Spinal cord (tissue), 10 donors: ENCODE results near the gene MIF4GD. TPM values are rescaled to one million over a fixed set of nuclear protein-coding genes. Genes with fewer than 3 reads are reported as not detected.
"Not testable (repeated sequence)": the region's sequence is repeated elsewhere in the genome, so short reads cannot be mapped to it uniquely, and the experiment has no call there.

Source experiments
- DNase-seq, 6 donors: peaks; one replicate each; pipeline versions ENCODE4 v3.0.0 to v3.0.0-alpha.2; 2013 to 2015; ENCODE audit warnings: low spot score in 6 of 6, low read depth in 4 of 6
- H3K27ac ChIP-seq: one replicate; pipeline ENCODE4 v1.5.1; 2013; ENCODE audit warnings: low read depth, low read length, control low read depth
- H3K27me3 ChIP-seq: one replicate; pipeline ENCODE4 v1.6.1; 2013; ENCODE audit warnings: low read length; ENCODE audit not compliant: control insufficient read depth, insufficient read depth
- H3K36me3 ChIP-seq: one replicate; pipeline ENCODE4 v1.6.1; 2013; ENCODE audit warnings: low read length; ENCODE audit not compliant: control insufficient read depth, insufficient read depth
- H3K4me1 ChIP-seq: one replicate; pipeline ENCODE4 v1.6.1; 2013; ENCODE audit warnings: low read length; ENCODE audit not compliant: control insufficient read depth, insufficient read depth
- H3K4me3 ChIP-seq: one replicate; pipeline ENCODE4 v1.5.1; 2013; ENCODE audit warnings: low read depth, low read length, control low read depth
- H3K9me3 ChIP-seq: one replicate; pipeline ENCODE4 v1.6.1; 2013; ENCODE audit warnings: low read length; ENCODE audit not compliant: control insufficient read depth, insufficient read depth
- WGBS: methylation state at CpG from one replicate; pipeline ENCODE4 v1.1.5; 2013; ENCODE audit warnings: missing lambda C conversion rate; ENCODE audit not compliant: insufficient coverage; 5-methylcytosine and 5-hydroxymethylcytosine counted together
- polyA plus RNA-seq, 2 donors: library from polyadenylated mRNA; unstranded; fragments of 120-200 nt; gene quantifications; one replicate each; pipeline ENCODE4 v1.2.1, GENCODE V29; 2013; ENCODE audit not compliant: insufficient read length in 2 of 2
- total RNA-seq, 2 donors: library from RNA; depleted of rRNA in 1 of 2; stranded (reverse); fragments of 120-200 nt in 1 of 2; fragments of >200 nt in 1 of 2; gene quantifications; one replicate each; pipeline versions ENCODE4 v1.2.3 to v1.2.4, GENCODE V29; 2013 to 2014
- donor health status: healthy.

MIF4GD gene
- total and polyA plus RNA-seq, 4 donors = 11.0 to 31.1 (median 26.0) TPM

DNA sequence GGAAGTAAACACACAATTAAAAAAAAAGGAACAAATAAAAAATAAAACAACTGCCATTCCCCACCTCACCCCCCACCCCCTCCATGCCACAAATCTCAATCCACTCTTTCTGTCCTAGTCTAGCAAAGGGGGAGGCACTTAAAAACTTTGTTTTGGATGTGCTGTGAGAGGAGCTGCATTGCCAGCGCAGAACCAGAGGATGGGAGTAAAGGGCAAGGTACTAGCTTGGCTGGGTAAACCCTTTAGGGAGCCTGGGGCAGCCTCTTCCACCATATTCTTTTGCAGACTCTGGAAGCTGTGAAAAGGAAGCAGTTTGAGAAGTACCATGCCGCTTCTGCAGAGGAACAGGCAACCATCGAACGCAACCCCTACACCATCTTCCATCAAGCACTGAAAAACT, 8.0 kb downstream of the MIF4GD start:
- Histone ChIP-seq H3K27ac (no peak overlapping the region), H3K27me3 (no peaks in the 10 kb centered on the region), H3K36me3 (peaks cover 37% of the 10 kb centered on the region), H3K4me1 (peaks cover 38% of the 10 kb centered on the region), H3K9me3 (no peaks in the 10 kb centered on the region), H3K4me3 (no peak overlapping the region)
- no CpG with 5 or more reads among the region's 4 CpGs for WGBS
- DNase-seq = no peak

DNA sequence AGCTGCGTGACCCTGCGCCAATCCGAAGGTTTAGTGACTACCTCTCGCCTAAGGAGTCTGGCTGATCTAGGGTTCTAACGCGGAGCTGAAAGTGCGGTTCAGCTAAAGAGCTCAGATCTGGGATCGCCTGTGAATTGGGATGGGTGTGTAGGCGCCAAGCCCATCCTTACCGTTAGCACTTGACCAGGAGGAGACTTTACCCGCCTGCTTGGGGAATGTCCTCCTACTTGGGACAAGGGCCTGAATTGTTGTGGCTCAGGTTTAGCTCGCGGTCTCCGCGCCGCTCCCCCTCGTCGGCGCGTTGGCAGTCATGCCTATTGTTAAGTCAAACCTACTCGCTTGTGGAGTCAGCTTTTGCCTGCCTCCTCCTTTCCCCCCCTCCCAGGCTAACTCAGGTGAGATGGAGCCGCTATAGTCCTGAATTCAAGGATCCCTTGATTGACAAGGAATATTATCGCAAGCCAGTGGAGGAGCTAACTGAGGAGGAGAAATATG, 8.9 kb downstream of the MIF4GD start:
- no peaks in the 10 kb centered on the region for H3K27me3 ChIP-seq
- no peak for DNase-seq
- peaks cover 29% of the 10 kb centered on the region for H3K4me1 ChIP-seq
- peak overlapping the region; percentile 99 for H3K27ac ChIP-seq
- peak overlapping the region; percentile 99 for H3K4me3 ChIP-seq
- no peaks in the 10 kb centered on the region for H3K9me3 ChIP-seq
- peaks cover 29% of the 10 kb centered on the region for H3K36me3 ChIP-seq
- WGBS = under 1% methylated on average over 21 of the region's 23 CpGs

DNA sequence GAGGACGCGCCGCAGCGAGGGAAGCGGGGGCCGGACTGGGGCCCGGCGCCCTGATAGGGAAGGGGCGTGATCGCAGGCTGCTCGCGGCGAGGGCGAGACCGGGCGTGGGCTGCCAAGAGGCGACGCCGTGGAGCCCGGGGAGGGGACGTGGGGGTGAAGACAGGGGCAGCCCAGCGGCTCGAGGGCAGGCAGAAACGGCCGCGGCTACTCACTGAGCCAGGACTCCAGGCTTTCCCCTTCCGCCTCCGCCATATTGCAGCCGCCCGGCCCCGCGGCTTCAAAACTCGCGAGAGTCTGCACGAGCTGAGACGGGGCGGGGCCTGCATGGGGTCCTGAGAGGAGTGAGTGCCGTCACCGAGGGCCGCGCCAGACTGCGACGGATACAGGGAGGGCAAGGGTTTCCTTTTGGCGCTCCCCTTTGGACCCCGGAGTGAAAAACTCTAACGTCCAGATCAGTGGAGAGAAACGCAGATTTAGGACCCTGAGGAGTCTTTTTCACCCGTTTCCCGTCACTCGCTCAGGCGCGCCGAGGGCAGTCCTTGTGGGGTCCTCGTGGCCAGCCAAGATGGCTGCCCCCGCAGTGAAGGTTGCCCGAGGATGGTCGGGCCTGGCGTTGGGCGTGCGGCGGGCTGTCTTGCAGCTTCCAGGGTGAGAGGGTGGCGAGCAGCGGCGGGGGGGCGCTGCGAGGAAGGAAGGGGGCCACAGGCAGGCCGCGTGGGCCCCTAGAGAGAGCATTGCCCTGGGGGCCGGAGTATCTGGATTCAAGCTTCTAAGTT, 9.5 kb downstream of the MIF4GD start, which contains the start of the genes GGA3 and MRPS7:
GGA3 (minus strand) TSS at position 271 of the 776 bp plus-strand sequence; CDS start at position 252, 19 bp downstream.
MRPS7 (plus strand) TSS at position 544 of the 776 bp plus-strand sequence; CDS start at position 566, 22 bp downstream.
- peaks cover 22% of the 10 kb centered on the region for H3K4me1 ChIP-seq
- peak; percentile 91 to 99 (median 94) for DNase-seq
- under 1% methylated on average over 69 of the region's 69 CpGs for WGBS
- peak within 1 kb of the TSS; percentile 99 for H3K4me3 ChIP-seq
- peaks cover 23% of the 10 kb centered on the region for H3K36me3 ChIP-seq
- H3K27ac ChIP-seq = peak within 1 kb of the TSS; percentile 99
- no peaks in the 10 kb centered on the region for H3K9me3 ChIP-seq
- no peaks in the 10 kb centered on the region for H3K27me3 ChIP-seq

DNA sequence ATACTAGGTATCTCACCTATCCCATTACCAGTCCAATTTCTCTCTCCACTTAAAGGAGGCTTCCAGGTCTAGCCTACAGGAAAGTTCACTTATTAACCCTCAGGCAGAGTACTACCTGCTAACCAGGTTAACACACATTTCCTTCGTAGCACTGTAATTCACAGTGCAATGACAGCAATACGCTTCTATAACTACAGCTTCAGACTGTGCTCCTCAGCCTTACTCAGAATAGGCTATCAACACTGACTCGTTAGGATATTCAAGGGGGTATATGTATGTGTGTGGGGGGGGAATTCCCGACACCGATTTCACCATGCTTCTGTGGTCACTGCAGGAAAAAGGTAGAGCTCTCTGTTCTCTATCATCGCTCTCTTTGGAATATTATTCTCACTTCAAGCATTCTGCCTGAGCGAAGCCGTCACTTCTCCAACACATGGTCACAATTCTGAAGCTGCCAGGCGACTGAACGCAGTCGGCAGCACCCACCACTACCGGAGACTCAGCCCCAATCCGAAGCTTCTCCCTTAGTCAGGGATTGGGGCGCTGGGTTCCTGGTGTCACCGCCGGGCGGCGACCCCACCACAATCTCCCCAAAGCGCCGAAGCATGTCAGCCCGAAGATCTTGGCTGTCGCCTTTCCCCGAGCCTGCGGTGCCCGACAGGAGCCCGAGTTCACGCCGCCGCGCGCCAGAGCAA, 10.2 kb downstream of the MIF4GD start:
- under 1% methylated on average over 26 of the region's 31 CpGs for WGBS
- Histone ChIP-seq H3K36me3 (peaks cover 15% of the 10 kb centered on the region), H3K4me1 (peaks cover 17% of the 10 kb centered on the region), H3K9me3 (no peaks in the 10 kb centered on the region), H3K4me3 (peak overlapping the region; percentile 99), H3K27ac (peak overlapping the region; percentile 99), H3K27me3 (no peaks in the 10 kb centered on the region)
- DNase-seq = no peak

DNA sequence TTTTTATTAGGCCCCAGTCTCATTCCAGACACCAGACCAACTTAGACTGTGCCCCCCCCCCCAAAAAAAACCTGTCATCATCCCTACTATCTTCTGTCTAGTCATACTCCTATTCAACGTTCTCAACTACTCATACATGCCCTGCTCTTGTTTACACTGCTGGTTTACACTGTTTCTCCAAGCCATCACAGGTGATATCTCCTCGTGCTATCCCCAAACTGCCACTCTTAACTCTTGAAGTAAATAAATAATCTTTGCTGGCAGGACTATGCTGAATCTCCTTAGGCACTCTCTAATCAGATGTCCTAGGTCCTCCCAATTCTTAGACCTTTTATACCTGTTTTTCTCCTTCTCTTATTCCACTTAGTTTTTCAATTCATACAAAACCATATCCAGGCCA, 13.8 kb downstream of the MIF4GD start:
- H3K27me3 ChIP-seq, H3K36me3 ChIP-seq, H3K4me1 ChIP-seq, H3K9me3 ChIP-seq, DNase-seq, H3K4me3 ChIP-seq, H3K27ac ChIP-seq: not testable (repeated sequence)
- 100% methylated on average over 1 of the region's 2 CpGs for WGBS

DNA sequence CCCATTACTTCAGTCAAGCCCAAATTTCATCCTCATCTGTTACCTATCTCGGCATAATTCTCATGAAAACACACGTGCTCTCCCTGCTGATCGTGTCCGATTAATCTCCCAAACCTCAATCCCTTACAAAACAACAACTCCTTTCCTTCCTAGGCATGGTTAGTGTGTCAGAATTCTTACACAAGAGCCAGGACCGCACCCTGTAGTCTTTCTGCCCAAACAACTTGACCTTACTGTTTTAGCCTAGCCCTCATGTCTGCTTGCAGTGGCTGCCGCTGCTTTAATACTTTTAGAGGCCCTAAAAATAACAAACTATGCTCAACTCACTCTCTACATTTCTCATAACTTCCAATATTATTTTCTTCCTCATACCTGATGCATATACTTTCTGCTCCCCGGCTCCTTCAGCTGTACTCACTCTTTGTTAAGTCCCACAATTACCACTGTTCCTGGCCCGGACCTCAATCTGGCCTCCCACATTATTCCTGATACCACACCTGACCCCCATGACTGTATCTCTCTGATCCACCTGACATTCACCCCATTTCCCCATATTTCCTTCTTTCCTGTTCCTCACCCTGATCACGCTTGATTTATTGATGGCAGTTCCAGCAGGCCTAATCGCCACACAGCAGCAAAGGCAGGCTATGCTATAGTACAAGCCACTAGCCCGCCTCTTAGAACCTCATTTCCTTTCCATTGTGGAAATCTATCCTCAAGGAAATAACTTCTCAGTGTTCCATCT, 14.9 kb downstream of the MIF4GD start:
- H3K27ac ChIP-seq, DNase-seq, H3K9me3 ChIP-seq, H3K27me3 ChIP-seq, H3K4me3 ChIP-seq, H3K4me1 ChIP-seq, H3K36me3 ChIP-seq: not testable (repeated sequence)
- 93% methylated on average over 4 of the region's 11 CpGs for WGBS

DNA sequence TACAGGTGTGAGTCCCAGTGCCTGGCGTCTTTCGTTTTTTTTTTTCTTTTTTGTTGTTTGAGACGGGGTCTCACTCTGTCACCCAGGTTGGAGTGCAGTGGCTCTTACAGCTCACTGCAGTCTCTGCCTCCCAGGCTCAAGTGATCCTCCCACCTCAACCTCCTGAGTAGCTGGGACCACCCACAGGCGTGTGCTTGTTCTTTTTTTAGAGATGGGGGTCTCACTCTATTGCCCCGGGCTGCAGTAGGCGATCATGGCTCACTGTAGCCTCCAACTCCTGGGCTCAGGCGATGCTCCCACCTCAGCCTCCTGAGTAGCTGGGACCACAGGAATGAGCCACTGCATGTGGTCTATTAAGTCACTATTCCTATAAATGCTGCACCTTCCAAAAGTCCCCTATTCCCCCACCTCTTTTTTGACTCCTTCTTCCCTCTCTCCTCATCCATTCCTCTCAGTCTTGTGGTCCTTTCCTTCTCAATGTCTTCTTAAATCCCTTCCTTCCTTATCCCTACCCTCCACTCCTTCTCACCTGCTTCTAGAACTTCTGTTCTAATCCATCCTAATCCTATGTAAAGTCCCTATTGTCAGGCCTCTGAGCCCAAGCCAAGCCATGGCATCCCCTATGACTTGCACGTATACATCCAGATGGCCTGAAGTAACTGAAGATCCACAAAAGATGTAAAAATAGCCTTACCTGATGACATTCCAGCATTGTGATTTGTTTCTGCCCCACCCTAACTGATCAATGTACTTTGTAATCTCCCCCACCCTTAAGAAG, 18.8 kb downstream of the MIF4GD start:
- no peak for DNase-seq
- no peaks in the 10 kb centered on the region for H3K4me1 ChIP-seq
- H3K9me3 ChIP-seq = no peaks in the 10 kb centered on the region
- no peaks in the 10 kb centered on the region for H3K27me3 ChIP-seq
- WGBS = 98% methylated on average over 8 of the region's 8 CpGs
- H3K4me3 ChIP-seq = no peak overlapping the region
- H3K36me3 ChIP-seq = peaks cover 8% of the 10 kb centered on the region
- no peak overlapping the region for H3K27ac ChIP-seq

DNA sequence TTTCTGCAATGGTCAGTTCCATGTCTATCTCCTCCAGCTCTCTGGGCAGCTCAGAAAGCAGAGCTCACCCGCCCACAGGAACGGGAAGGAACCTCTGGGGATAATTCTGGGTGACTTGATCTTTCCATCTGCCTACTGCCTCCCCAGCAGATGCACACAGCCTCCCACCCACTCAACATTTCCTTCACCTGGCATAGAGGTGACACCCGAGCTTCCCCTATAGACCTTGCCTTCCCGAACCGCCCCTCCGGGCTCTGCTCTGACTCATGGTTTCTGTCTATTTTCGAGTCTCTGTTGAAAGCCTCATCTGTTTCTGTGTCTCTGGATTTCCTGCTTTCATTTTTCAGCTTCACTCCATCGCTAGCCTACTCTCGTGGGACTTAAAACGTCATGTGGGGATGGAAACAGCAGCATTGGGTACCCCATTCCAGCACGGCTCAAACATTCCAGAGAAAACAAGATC, 21.0 kb downstream of the MIF4GD start:
- WGBS = 77% methylated on average over 9 of the region's 11 CpGs
- DNase-seq = no peak
- H3K27ac ChIP-seq = no peak overlapping the region

DNA sequence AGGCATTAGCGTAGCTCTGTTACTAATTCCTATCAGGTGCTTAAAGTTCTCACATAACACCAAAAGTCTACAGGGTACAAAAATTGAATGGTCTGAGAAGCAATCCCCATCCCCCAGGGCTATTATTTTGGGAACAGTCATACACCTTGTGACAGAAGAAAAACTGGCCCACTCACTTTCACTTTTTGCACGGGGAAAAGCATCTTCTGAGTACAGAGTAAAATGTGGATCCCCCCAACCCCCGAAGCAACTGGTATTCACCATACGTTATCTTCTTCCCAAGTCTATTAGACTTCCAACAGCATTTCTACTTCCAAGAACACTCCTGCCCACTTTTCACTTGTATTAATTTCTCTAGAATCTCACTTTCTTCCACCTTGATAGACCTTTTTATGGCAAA, 21.5 kb downstream of the MIF4GD start:
- WGBS = 82% methylated on average over 4 of the region's 4 CpGs
- Histone ChIP-seq H3K27me3 (no peaks in the 10 kb centered on the region), H3K4me1 (no peaks in the 10 kb centered on the region), H3K27ac (no peak overlapping the region), H3K36me3 (peaks cover 27% of the 10 kb centered on the region), H3K4me3 (no peak overlapping the region), H3K9me3 (no peaks in the 10 kb centered on the region)
- DNase-seq = no peak

More for the DNA sequence above, 21.0 kb downstream of the MIF4GD start:
- Histone ChIP-seq H3K27me3 (no peaks in the 10 kb centered on the region), H3K4me1 (no peaks in the 10 kb centered on the region), H3K9me3 (no peaks in the 10 kb centered on the region), H3K36me3 (peaks cover 23% of the 10 kb centered on the region), H3K4me3 (no peak overlapping the region)
